Measurements from ENCODE around the gene ITPR2. TPM values are rescaled to one million over a fixed set of nuclear protein-coding genes. Genes with fewer than 3 reads are reported as not detected.

The ITPR2 gene
- total and polyA plus RNA-seq, 2 of the 8 experiments (the other 6 are each of a cell fraction or from before 2014, with no cell fraction given), result 4.1 to 48.3 TPM

- Histone ChIP-seq H3K9ac (replicated peaks in 1 of 4; ENCODE audit: extremely low read depth in 1 of 4, low read depth in 3 of 4, low read length in 3 of 4) (no peak overlapping the region), H4K8ac (ENCODE audit: extremely low read depth, insufficient read depth, low read length) (no peak overlapping the region), H3K4me3 (ENCODE audit: extremely low read depth in 1 of 4, insufficient read depth in 2 of 4, low read depth in 3 of 4, low read length in 4 of 4) (no peak overlapping the region), H3K23ac (ENCODE audit: insufficient read length) (no peak overlapping the region), H4K91ac (replicated peaks; ENCODE audit: insufficient read length, low read length) (no peak overlapping the region), H2BK120ac (replicated peaks; ENCODE audit: low read depth, low read length) (no peak overlapping the region), H3K23me2 (ENCODE audit: low read depth, low read length) (no peaks in the 10 kb centered on the region), H3K36me3 (ENCODE audit: control insufficient read depth in 2 of 4, insufficient read depth in 4 of 4, low read length in 3 of 4) (no peaks in the 10 kb centered on the region), H4K5ac (ENCODE audit: insufficient read length, low read depth, low read length) (no peak overlapping the region), H2BK20ac (ENCODE audit: low read length) (no peak overlapping the region), H3K4me2 (ENCODE audit: insufficient read depth in 1 of 2, low read depth in 2 of 2, low read length in 2 of 2) (no peak overlapping the region), H3K56ac (replicated peaks; ENCODE audit: insufficient read length, low read depth, low read length) (no peak overlapping the region), H3K18ac (ENCODE audit: extremely low read depth, low read length) (no peak overlapping the region), H2BK12ac (ENCODE audit: low read depth, low read length) (no peak overlapping the region), H3K4me1 (replicated peaks in 1 of 4; ENCODE audit: control insufficient read depth in 3 of 4, insufficient read depth in 4 of 4, low read length in 3 of 4) (no peaks in the 10 kb centered on the region), H2AK5ac (ENCODE audit: low read depth, low read length) (no peak overlapping the region), H3K27me3 (replicated peaks in 1 of 4; ENCODE audit: control insufficient read depth in 3 of 4, extremely low read depth in 1 of 4, insufficient read depth in 3 of 4, low read length in 3 of 4) (no peaks in the 10 kb centered on the region), H3K27ac (ENCODE audit: low read depth, low read length) (no peak overlapping the region), H3K14ac (ENCODE audit: insufficient read length) (no peak overlapping the region), H3K79me2 (ENCODE audit: control insufficient read depth in 1 of 2, insufficient read depth in 2 of 2, low read length in 2 of 2) (no peaks in the 10 kb centered on the region), H3K4ac (replicated peaks; ENCODE audit: insufficient read length, low read depth, low read length) (no peak overlapping the region), H2AFZ (ENCODE audit: low read length) (no peak overlapping the region), H3K9me3 (ENCODE audit: insufficient read depth in 2 of 2, low read depth in 1 of 2, low read length in 1 of 2) (no peaks in the 10 kb centered on the region), H4K20me1 (replicated peaks in 1 of 2; ENCODE audit: control insufficient read depth in 1 of 2, insufficient read depth in 2 of 2, low read length in 2 of 2) (no peaks in the 10 kb centered on the region), H2BK15ac (ENCODE audit: low read length) (no peak overlapping the region), H2BK5ac (ENCODE audit: low read depth, low read length) (no peak overlapping the region), H3K79me1 (ENCODE audit: low read depth, low read length) (no peaks in the 10 kb centered on the region)
- WGBS, 2 experiments (ENCODE audit: extremely low coverage in 1 of 2, insufficient coverage in 1 of 2, insufficient read length in 1 of 2, insufficient replicate concordance in 2 of 2, low coverage in 1 of 2, low lambda C conversion rate in 2 of 2, missing lambda C conversion rate in 1 of 2), result 97% methylated on average over 14 of the region's 14 CpGs; no CpG with 5 or more reads in 1 of the 2 experiments
- DNase-seq (ENCODE audit: low read depth in 1 of 2, low spot score in 2 of 2) (no peak), FAIRE-seq (no peak)
- CTCF ChIA-PET (ENCODE audit: partially characterized antibody), result interaction anchor here (0.8 to 1.9 kb wide), 6 partner anchors 9 to 188 kb away, joined by 3 to 4 read pairs (median 3); no protein-coding TSS in a partner anchor
- POLR2A ChIA-PET (ENCODE audit: partially characterized antibody), result no interaction called here
- TF ChIP-seq TBP (IDR thresholded peaks at IDR 0.05; ENCODE audit: low read depth, low read length) (no peak), RFX5 (IDR thresholded peaks at IDR 0.05; ENCODE audit: borderline replicate concordance, low read depth, low read length) (no peak), CTBP2 (IDR thresholded peaks at IDR 0.05; ENCODE audit: borderline replicate concordance, insufficient read depth, insufficient read length, low read length) (no peak), SRF (IDR thresholded peaks at IDR 0.05; ENCODE audit: low read depth, low read length) (no peak), KDM4A (IDR thresholded peaks at IDR 0.05; ENCODE audit: low read depth, low read length, severe bottlenecking) (no peak), GTF2F1 (IDR thresholded peaks at IDR 0.05; ENCODE audit: borderline replicate concordance, low read depth, low read length) (no peak), HDAC2 (IDR thresholded peaks at IDR 0.05; ENCODE audit: borderline replicate concordance in 1 of 2, low read depth in 2 of 2, low read length in 2 of 2) (no peak), POU5F1 (IDR thresholded peaks at IDR 0.05; ENCODE audit: low read depth, low read length) (no peak), EZH2 (IDR thresholded peaks at IDR 0.05; ENCODE audit: low read depth, low read length, severe bottlenecking) (no peak), PHF8 (conservative IDR thresholded peaks at IDR 0.05; ENCODE audit: low read depth, low read length) (no peak), MAX (IDR thresholded peaks at IDR 0.05) (no peak), CEBPB (IDR thresholded peaks at IDR 0.05; ENCODE audit: low read depth, low read length) (no peak), KDM5A (IDR thresholded peaks at IDR 0.05; ENCODE audit: low read length) (no peak)
Measured at GRCh38 chr12:26287671-26288381, 545.2 kb downstream of the ITPR2 start.
